Activated naive CD8-positive, alpha-beta T cell (primary cell): ENCODE results near the gene RNU5B-1.

Source experiments
- H3K27ac Mint-ChIP-seq: one replicate; pipeline ENCODE4 v1.8.0; 2021; ENCODE audit warnings: mixed read lengths
- H3K27me3 Mint-ChIP-seq: one replicate; pipeline ENCODE4 v1.8.0; 2021; ENCODE audit warnings: mixed read lengths
- H3K36me3 Mint-ChIP-seq: one replicate; pipeline ENCODE4 v1.8.0; 2021; ENCODE audit warnings: mixed read lengths
- H3K4me1 Mint-ChIP-seq: one replicate; pipeline ENCODE4 v1.8.0; 2021; ENCODE audit warnings: low read depth, mixed read lengths
- H3K4me3 Mint-ChIP-seq: one replicate; pipeline ENCODE4 v1.8.0; 2021; ENCODE audit warnings: mild to moderate bottlenecking, mixed read lengths
- H3K9me3 Mint-ChIP-seq: one replicate; pipeline ENCODE4 v1.8.0; 2021; ENCODE audit warnings: low read depth, mixed read lengths

RNU5B-1 gene

GRCh38 chr15:65278480-65278879 lies 26.0 kb upstream of the RNU5B-1 start:
- Mint-ChIP-seq H3K9me3 (no peaks in the 10 kb centered on the region), H3K27me3 (no peaks in the 10 kb centered on the region), H3K27ac (peak overlapping the region; percentile 81), H3K4me1 (peaks cover 62% of the 10 kb centered on the region), H3K36me3 (peaks cover 13% of the 10 kb centered on the region), H3K4me3 (no peak overlapping the region)

- H3K27me3 Mint-ChIP-seq: no peaks in the 10 kb centered on the region
- H3K4me1 Mint-ChIP-seq: peaks cover 47% of the 10 kb centered on the region
- peaks cover 11% of the 10 kb centered on the region for H3K36me3 Mint-ChIP-seq
- peak overlapping the region; percentile 90 for H3K4me3 Mint-ChIP-seq
- H3K27ac Mint-ChIP-seq: peak overlapping the region; percentile 86
- no peaks in the 10 kb centered on the region for H3K9me3 Mint-ChIP-seq
Observed at GRCh38 chr15:65285291-65286068, 19.0 kb upstream of the RNU5B-1 start.

GRCh38 chr15:65286069-65286703 lies 18.3 kb upstream of the RNU5B-1 start:
- peak overlapping the region; percentile 90 for H3K4me3 Mint-ChIP-seq
- peak overlapping the region; percentile 86 for H3K27ac Mint-ChIP-seq

GRCh38 chr15:65286704-65287519 lies 17.6 kb upstream of the RNU5B-1 start, which contains the start of gene PARP16:
Gene PARP16, minus strand, starts transcription at chr15:65286883. Its CDS starts 457 bp downstream, at chr15:65286426.
- peak within 1 kb of the TSS; percentile 86 for H3K27ac Mint-ChIP-seq
- H3K4me3 Mint-ChIP-seq: peak within 1 kb of the TSS; percentile 90
- H3K4me1 Mint-ChIP-seq: peaks cover 45% of the 10 kb centered on the region
- H3K27me3 Mint-ChIP-seq: no peaks in the 10 kb centered on the region
- H3K9me3 Mint-ChIP-seq: no peaks in the 10 kb centered on the region
- peaks cover 11% of the 10 kb centered on the region for H3K36me3 Mint-ChIP-seq

More at GRCh38 chr15:65286069-65286703, 18.3 kb upstream of the RNU5B-1 start:
- H3K27me3 Mint-ChIP-seq: no peaks in the 10 kb centered on the region
- H3K9me3 Mint-ChIP-seq: no peaks in the 10 kb centered on the region
- peaks cover 46% of the 10 kb centered on the region for H3K4me1 Mint-ChIP-seq
- peaks cover 11% of the 10 kb centered on the region for H3K36me3 Mint-ChIP-seq

GRCh38 chr15:65287520-65287855 lies 17.0 kb upstream of the RNU5B-1 start:
- peak overlapping the region; percentile 90 for H3K4me3 Mint-ChIP-seq
- H3K27me3 Mint-ChIP-seq: no peaks in the 10 kb centered on the region
- H3K27ac Mint-ChIP-seq: peak overlapping the region; percentile 82
- H3K36me3 Mint-ChIP-seq: peaks cover 8% of the 10 kb centered on the region
- H3K4me1 Mint-ChIP-seq: peaks cover 39% of the 10 kb centered on the region
- no peaks in the 10 kb centered on the region for H3K9me3 Mint-ChIP-seq

- Mint-ChIP-seq H3K4me3 (no peak overlapping the region), H3K27ac (no peak overlapping the region), H3K27me3 (no peaks in the 10 kb centered on the region), H3K4me1 (peaks cover 26% of the 10 kb centered on the region), H3K9me3 (no peaks in the 10 kb centered on the region), H3K36me3 (no peaks in the 10 kb centered on the region)
Observed at GRCh38 chr15:65289261-65289854, 15.1 kb upstream of the RNU5B-1 start.

GRCh38 chr15:65290228-65290627 lies 14.2 kb upstream of the RNU5B-1 start:
- H3K9me3 Mint-ChIP-seq: no peaks in the 10 kb centered on the region
- no peak overlapping the region for H3K27ac Mint-ChIP-seq
- H3K36me3 Mint-ChIP-seq: no peaks in the 10 kb centered on the region
- H3K4me1 Mint-ChIP-seq: peaks cover 23% of the 10 kb centered on the region
- no peak overlapping the region for H3K4me3 Mint-ChIP-seq
- no peaks in the 10 kb centered on the region for H3K27me3 Mint-ChIP-seq

GRCh38 chr15:65292938-65293518 lies 11.4 kb upstream of the RNU5B-1 start:
- Mint-ChIP-seq H3K4me3 (no peak overlapping the region), H3K9me3 (no peaks in the 10 kb centered on the region), H3K27me3 (no peaks in the 10 kb centered on the region), H3K36me3 (no peaks in the 10 kb centered on the region), H3K4me1 (peaks cover 23% of the 10 kb centered on the region), H3K27ac (no peak overlapping the region)

GRCh38 chr15:65298731-65299130 lies 5.7 kb upstream of the RNU5B-1 start:
- Mint-ChIP-seq H3K4me1 (peaks cover 41% of the 10 kb centered on the region), H3K4me3 (peak overlapping the region; percentile 87), H3K36me3 (no peaks in the 10 kb centered on the region)

GRCh38 chr15:65300924-65301441 lies 3.5 kb upstream of the RNU5B-1 start:
- H3K27ac Mint-ChIP-seq: peak overlapping the region; percentile 91
- H3K9me3 Mint-ChIP-seq: no peaks in the 10 kb centered on the region
- peaks cover 51% of the 10 kb centered on the region for H3K4me1 Mint-ChIP-seq

More at GRCh38 chr15:65298731-65299130, 5.7 kb upstream of the RNU5B-1 start:
- H3K27me3 Mint-ChIP-seq: no peaks in the 10 kb centered on the region
- no peaks in the 10 kb centered on the region for H3K9me3 Mint-ChIP-seq
- H3K27ac Mint-ChIP-seq: peak overlapping the region; percentile 84

GRCh38 chr15:65302061-65302460 lies 2.4 kb upstream of the RNU5B-1 start:
- Mint-ChIP-seq H3K4me1 (peaks cover 48% of the 10 kb centered on the region), H3K27me3 (no peaks in the 10 kb centered on the region), H3K27ac (no peak overlapping the region), H3K4me3 (no peak overlapping the region), H3K9me3 (no peaks in the 10 kb centered on the region), H3K36me3 (no peaks in the 10 kb centered on the region)

More at GRCh38 chr15:65300924-65301441, 3.5 kb upstream of the RNU5B-1 start:
- Mint-ChIP-seq H3K4me3 (no peak overlapping the region), H3K27me3 (no peaks in the 10 kb centered on the region), H3K36me3 (no peaks in the 10 kb centered on the region)

- Mint-ChIP-seq H3K27ac (peak overlapping the region; percentile 99), H3K4me1 (peaks cover 35% of the 10 kb centered on the region), H3K9me3 (no peaks in the 10 kb centered on the region), H3K27me3 (no peaks in the 10 kb centered on the region), H3K36me3 (no peaks in the 10 kb centered on the region), H3K4me3 (peak overlapping the region; percentile 97)
Observed at GRCh38 chr15:65303687-65304380, 643 bp upstream of the RNU5B-1 start.

- Mint-ChIP-seq H3K27ac (peak overlapping the region; percentile 99), H3K9me3 (no peaks in the 10 kb centered on the region), H3K4me3 (peak overlapping the region; percentile 97), H3K36me3 (no peaks in the 10 kb centered on the region), H3K4me1 (peaks cover 24% of the 10 kb centered on the region), H3K27me3 (no peaks in the 10 kb centered on the region)
Observed at GRCh38 chr15:65305150-65305758, 777 bp downstream of the RNU5B-1 start.
